SK-N-SH (cell line): ENCODE results near the gene NBEA. TPM values are rescaled to one million over a fixed set of nuclear protein-coding genes. Genes with fewer than 3 reads are reported as not detected.

Experiments
- CTCF ChIA-PET: fragments of 300-600, 350-600 bp; formaldehyde crosslinking; extraction: SDS; loops from one replicate; lab custom pipeline; 2021; lab: Yijun Ruan, JAX
- POLR2A ChIA-PET: fragments of 350-600 bp; sonication (Branson Sonifier 250); formaldehyde crosslinking; extraction: SDS; loops from one replicate; lab custom pipeline; 2020; ENCODE audit warnings: antibody characterized with exemption, inconsistent platforms; lab: Yijun Ruan, JAX
- DNase-seq: peaks from one replicate; pipeline ENCODE4 v3.0.0; 2012
- H2AFZ ChIP-seq: fragments of 200-600 bp; sonication (generic); 2 replicates; pipeline ENCODE4 v1.8.1; 2016; ENCODE audit warnings: antibody characterized with exemption, mild to moderate bottlenecking, low read depth
- H3F3A ChIP-seq: fragments of 200-600 bp; sonication (generic); replicated peaks from 2 replicates; pipeline ENCODE3; 2016; ENCODE audit warnings: antibody characterized with exemption, mild to moderate bottlenecking; ENCODE audit not compliant: insufficient read depth
- H3K27ac ChIP-seq, 2 experiments: fragments of 200-500 bp in 1 of 2; fragments of 200-600 bp in 1 of 2; sonication (Bioruptor generic) in 1 of 2; sonication (generic), shearing (Covaris generic) in 1 of 2; 2 replicates each; pipeline versions ENCODE4 v1.5.1 to v1.6.1; 2014 to 2016; ENCODE audit warnings: low read depth in 2 of 2, inconsistent platforms in 1 of 2, low read length in 1 of 2, mild to moderate bottlenecking in 1 of 2, mixed read lengths in 1 of 2
- H3K27me3 ChIP-seq: fragments of 200-600 bp; sonication (generic), shearing (Covaris generic); 2 replicates; pipeline ENCODE4 v1.6.1; 2016; ENCODE audit warnings: mixed run types; ENCODE audit not compliant: insufficient read depth
- H3K36me3 ChIP-seq, 2 experiments: fragments of 200-500 bp in 1 of 2; fragments of 200-600 bp in 1 of 2; sonication (Bioruptor generic) in 1 of 2; sonication (generic) in 1 of 2; replicated peaks in 1 of 2; 2 replicates each; pipeline versions ENCODE3 to v1.5.1; 2014 to 2016; ENCODE audit warnings: low read length in 1 of 2, mild to moderate bottlenecking in 1 of 2; ENCODE audit not compliant: insufficient read depth in 2 of 2, control insufficient read depth in 1 of 2
- H3K4me1 ChIP-seq, 2 experiments: fragments of 200-500 bp in 1 of 2; fragments of 200-600 bp in 1 of 2; sonication (Bioruptor generic) in 1 of 2; sonication (generic), shearing (Covaris generic) in 1 of 2; 2 replicates each; pipeline versions ENCODE4 v1.5.1 to v1.6.1; 2014 to 2016; ENCODE audit warnings: low read depth in 1 of 2, low read length in 1 of 2, mixed run types in 1 of 2; ENCODE audit not compliant: insufficient read depth in 2 of 2, control insufficient read depth in 1 of 2
- H3K4me2 ChIP-seq: fragments of 200-600 bp; sonication (generic), shearing (Covaris generic); 2 replicates; pipeline ENCODE4 v1.6.1; 2017; ENCODE audit warnings: mixed run types
- H3K4me3 ChIP-seq, 2 experiments: fragments of 200-500 bp in 1 of 2; fragments of 200-600 bp in 1 of 2; sonication (Bioruptor generic) in 1 of 2; sonication (generic), shearing (Covaris generic) in 1 of 2; 2 replicates each; pipeline versions ENCODE4 v1.5.1 to v1.8.1; 2014 to 2016; ENCODE audit warnings: low read depth in 2 of 2, inconsistent platforms in 1 of 2, low read length in 1 of 2, mild to moderate bottlenecking in 1 of 2, mixed read lengths in 1 of 2, moderate library complexity in 1 of 2
- H3K79me2 ChIP-seq: fragments of 200-600 bp; sonication (generic); 2 replicates; pipeline ENCODE4 v1.8.1; 2017; ENCODE audit warnings: mild to moderate bottlenecking; ENCODE audit not compliant: insufficient read depth
- H3K9ac ChIP-seq: fragments of 200-600 bp; sonication (generic); 2 replicates; pipeline ENCODE4 v1.6.1; 2017; ENCODE audit warnings: mixed run types
- H3K9me2 ChIP-seq: fragments of 200-600 bp; sonication (generic); 2 replicates; pipeline ENCODE4 v1.6.1; 2017; ENCODE audit warnings: mixed run types
- H3K9me3 ChIP-seq: fragments of 200-600 bp; sonication (generic); 2 replicates; pipeline ENCODE4 v1.6.1; 2017; ENCODE audit warnings: mixed run types, mild to moderate bottlenecking, moderate library complexity
- H4K20me1 ChIP-seq: fragments of 200-600 bp; sonication (generic); 2 replicates; pipeline ENCODE4 v1.6.1; 2017; ENCODE audit warnings: mild to moderate bottlenecking, mixed run types; ENCODE audit not compliant: insufficient read depth
- ELF1 ChIP-seq: IDR thresholded peaks from 2 replicates; pipeline ENCODE4 v1.4.0; 2012
- FOXJ3 ChIP-seq: sonication (generic); formaldehyde crosslinking; IDR thresholded peaks from 2 replicates; pipeline ENCODE4 v1.5.1; 2020; ENCODE audit warnings: mild to moderate bottlenecking, missing genetic modification reagents
- FOXM1 ChIP-seq: IDR thresholded peaks from 2 replicates; pipeline ENCODE4 v1.4.0; 2012; ENCODE audit warnings: low read depth, mild to moderate bottlenecking
- GATA2 ChIP-seq: sonication (generic); formaldehyde crosslinking; IDR thresholded peaks from 2 replicates; pipeline ENCODE4 v1.5.0; 2020; ENCODE audit warnings: mild to moderate bottlenecking, missing genetic modification reagents
- JUND ChIP-seq: IDR thresholded peaks from 2 replicates; pipeline ENCODE4 v1.4.0; 2012
- MEF2A ChIP-seq: IDR thresholded peaks from 2 replicates; pipeline ENCODE4 v1.4.0; 2012; ENCODE audit warnings: low read depth, borderline replicate concordance
- RAD21 ChIP-seq: IDR thresholded peaks from 2 replicates; pipeline ENCODE4 v1.6.1; 2012; ENCODE audit warnings: mild to moderate bottlenecking, low read length
- SMC3 ChIP-seq: IDR thresholded peaks from 2 replicates; pipeline ENCODE4 v1.6.1; 2012; ENCODE audit warnings: low read depth, low read length, improper control_type of control experiment
- TEAD4 ChIP-seq: IDR thresholded peaks from 2 replicates; pipeline ENCODE4 v1.4.0; 2012; ENCODE audit warnings: mild to moderate bottlenecking, borderline replicate concordance; ENCODE audit not compliant: insufficient read depth
- WGBS: methylation state at CpG from one replicate; pipeline ENCODE4 v1.1.6; 2017; ENCODE audit warnings: low lambda C conversion rate; 5-methylcytosine and 5-hydroxymethylcytosine counted together
- polyA plus RNA-seq, 3 experiments: library from polyadenylated mRNA; depleted of rRNA; stranded (reverse); fragments of >200 nt; gene quantifications; 2 replicates each; pipeline ENCODE4 v1.2.3, GENCODE V29; 2012
- TF ChIP-seq, protein P1 (sequence below): IDR thresholded peaks from 2 replicates; pipeline ENCODE4 v1.6.1; 2012; ENCODE audit warnings: mild to moderate bottlenecking, low read depth, low read length, moderate library complexity
- TF ChIP-seq, protein P2 (sequence below): IDR thresholded peaks from 2 replicates; pipeline ENCODE4; 2012
- TF ChIP-seq, protein P3 (sequence below): fragments of 150-350 bp; IDR thresholded peaks from 2 replicates; pipeline ENCODE4 v1.6.1; 2017; ENCODE audit warnings: antibody characterized with exemption, low read length, low read depth, borderline replicate concordance

The NBEA gene
- polyA plus RNA-seq, 1 of the 3 experiments (the other 2 are of a cell fraction), result 12.3 TPM

DNA sequence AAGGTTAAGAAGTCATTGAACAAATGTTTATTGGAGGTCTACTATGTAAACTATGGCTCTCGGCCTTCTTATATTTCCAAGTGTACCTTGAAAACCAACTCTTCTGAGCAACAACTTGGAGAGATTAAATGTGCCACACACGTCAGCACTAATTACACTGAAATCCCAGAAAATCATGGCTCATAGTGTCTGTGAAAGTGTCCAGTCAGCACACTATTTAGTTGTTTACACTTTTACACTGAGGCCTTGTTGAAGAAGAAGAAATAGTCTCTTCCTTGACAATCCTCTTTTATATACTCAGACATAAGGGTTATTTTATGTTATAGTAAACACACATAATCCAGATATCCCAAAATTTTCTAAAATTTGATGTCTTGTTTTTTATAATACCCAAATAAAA is 30.9 kb upstream of the NBEA start:
- ChIA-PET POLR2A (no interaction called here), CTCF (interaction anchor here (0.8 kb wide), 1 partner anchor 9 kb away, joined by 3 read pairs; no protein-coding TSS in a partner anchor)
- H3K9ac ChIP-seq, result no peak overlapping the region
- no peaks in the 10 kb centered on the region for H4K20me1 ChIP-seq
- H3K27ac ChIP-seq, result no peak overlapping the region
- no peaks in the 10 kb centered on the region for H3K9me3 ChIP-seq
- DNase-seq, result no peak
- H2AFZ ChIP-seq, result no peak overlapping the region
- H3F3A ChIP-seq, result no peaks in the 10 kb centered on the region
- WGBS, result 59% methylated on average over 2 of the region's 2 CpGs
- H3K27me3 ChIP-seq, result no peaks in the 10 kb centered on the region
- no peak overlapping the region for H3K4me2 ChIP-seq
- no peaks in the 10 kb centered on the region for H3K79me2 ChIP-seq
- TF ChIP-seq TEAD4, result no peak
- no peak overlapping the region for H3K4me3 ChIP-seq
- H3K9me2 ChIP-seq, result no peaks in the 10 kb centered on the region
- no peaks in the 10 kb centered on the region for H3K4me1 ChIP-seq
- H3K36me3 ChIP-seq, result no peaks in the 10 kb centered on the region

DNA sequence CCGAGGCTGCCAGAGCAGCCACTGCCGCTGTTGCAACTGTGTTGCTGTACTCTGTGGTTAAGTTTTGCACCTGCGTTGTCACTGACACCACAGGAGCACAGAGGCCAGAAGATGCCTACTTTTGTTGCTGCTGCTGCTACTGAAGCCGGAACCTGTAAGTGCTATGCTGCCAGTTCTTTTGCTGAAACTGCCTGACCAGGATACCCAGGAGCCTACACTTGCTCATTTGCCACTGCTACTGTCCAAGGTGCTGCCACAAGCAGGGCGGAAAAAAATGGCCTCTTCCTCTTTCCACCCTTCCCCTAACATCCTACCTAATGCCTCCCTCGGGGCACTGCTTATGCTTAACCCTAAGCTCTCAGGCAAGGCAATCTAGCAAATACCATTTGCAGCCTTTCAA is 29.0 kb upstream of the NBEA start:
- ChIA-PET CTCF (no interaction called here), POLR2A (no interaction called here)
- Histone ChIP-seq H3K9me3 (no peaks in the 10 kb centered on the region), H3K27ac (no peak overlapping the region), H4K20me1 (no peaks in the 10 kb centered on the region), H3K4me1 (no peaks in the 10 kb centered on the region), H3K9me2 (no peaks in the 10 kb centered on the region), H3K36me3 (no peaks in the 10 kb centered on the region), H3K4me2 (no peak overlapping the region), H3K79me2 (no peaks in the 10 kb centered on the region), H3K9ac (no peak overlapping the region), H3K4me3 (no peak overlapping the region), H2AFZ (no peak overlapping the region), H3K27me3 (no peaks in the 10 kb centered on the region), H3F3A (no peaks in the 10 kb centered on the region)
- DNase-seq, result no peak
- TF ChIP-seq FOXJ3 (CRISPR knock-in tag), result no peak
- TF ChIP-seq, protein P1, sequence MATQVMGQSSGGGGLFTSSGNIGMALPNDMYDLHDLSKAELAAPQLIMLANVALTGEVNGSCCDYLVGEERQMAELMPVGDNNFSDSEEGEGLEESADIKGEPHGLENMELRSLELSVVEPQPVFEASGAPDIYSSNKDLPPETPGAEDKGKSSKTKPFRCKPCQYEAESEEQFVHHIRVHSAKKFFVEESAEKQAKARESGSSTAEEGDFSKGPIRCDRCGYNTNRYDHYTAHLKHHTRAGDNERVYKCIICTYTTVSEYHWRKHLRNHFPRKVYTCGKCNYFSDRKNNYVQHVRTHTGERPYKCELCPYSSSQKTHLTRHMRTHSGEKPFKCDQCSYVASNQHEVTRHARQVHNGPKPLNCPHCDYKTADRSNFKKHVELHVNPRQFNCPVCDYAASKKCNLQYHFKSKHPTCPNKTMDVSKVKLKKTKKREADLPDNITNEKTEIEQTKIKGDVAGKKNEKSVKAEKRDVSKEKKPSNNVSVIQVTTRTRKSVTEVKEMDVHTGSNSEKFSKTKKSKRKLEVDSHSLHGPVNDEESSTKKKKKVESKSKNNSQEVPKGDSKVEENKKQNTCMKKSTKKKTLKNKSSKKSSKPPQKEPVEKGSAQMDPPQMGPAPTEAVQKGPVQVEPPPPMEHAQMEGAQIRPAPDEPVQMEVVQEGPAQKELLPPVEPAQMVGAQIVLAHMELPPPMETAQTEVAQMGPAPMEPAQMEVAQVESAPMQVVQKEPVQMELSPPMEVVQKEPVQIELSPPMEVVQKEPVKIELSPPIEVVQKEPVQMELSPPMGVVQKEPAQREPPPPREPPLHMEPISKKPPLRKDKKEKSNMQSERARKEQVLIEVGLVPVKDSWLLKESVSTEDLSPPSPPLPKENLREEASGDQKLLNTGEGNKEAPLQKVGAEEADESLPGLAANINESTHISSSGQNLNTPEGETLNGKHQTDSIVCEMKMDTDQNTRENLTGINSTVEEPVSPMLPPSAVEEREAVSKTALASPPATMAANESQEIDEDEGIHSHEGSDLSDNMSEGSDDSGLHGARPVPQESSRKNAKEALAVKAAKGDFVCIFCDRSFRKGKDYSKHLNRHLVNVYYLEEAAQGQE, result peak; percentile 95
- WGBS, result 72% methylated on average over 6 of the region's 6 CpGs

DNA sequence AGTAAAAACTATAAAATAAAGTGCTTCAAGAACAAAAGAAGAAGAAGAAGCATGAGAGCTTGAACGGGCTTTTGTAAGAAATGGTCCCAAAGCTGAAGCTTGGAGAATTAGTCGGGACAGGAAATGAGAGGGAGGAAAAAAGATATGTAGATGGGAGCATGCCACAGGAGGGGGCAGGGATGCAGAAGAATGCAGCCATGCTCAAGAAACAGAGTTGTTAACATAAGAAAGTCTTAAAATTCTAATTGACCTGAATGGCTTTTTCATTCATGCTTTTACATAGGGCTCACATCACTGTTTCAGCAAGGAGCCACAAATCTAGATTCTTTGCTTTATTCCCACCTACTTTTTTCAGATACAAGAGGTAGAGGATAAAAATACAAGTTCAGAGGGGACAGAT is 27.7 kb upstream of the NBEA start:
- Histone ChIP-seq H3K27me3 (no peaks in the 10 kb centered on the region), H4K20me1 (no peaks in the 10 kb centered on the region), H2AFZ (no peak overlapping the region), H3F3A (no peaks in the 10 kb centered on the region), H3K4me2 (no peak overlapping the region), H3K79me2 (no peaks in the 10 kb centered on the region), H3K9me3 (no peaks in the 10 kb centered on the region), H3K4me1 (no peaks in the 10 kb centered on the region), H3K36me3 (no peaks in the 10 kb centered on the region), H3K9me2 (no peaks in the 10 kb centered on the region), H3K9ac (no peak overlapping the region), H3K4me3 (no peak overlapping the region), H3K27ac (no peak overlapping the region)
- POLR2A ChIA-PET, result no interaction called here
- 51% methylated on average over 2 of the region's 2 CpGs for WGBS
- CTCF ChIA-PET, result no interaction called here
- no peak for DNase-seq
- TF ChIP-seq RAD21, result no peak
- no peak for TF ChIP-seq FOXM1
- TF ChIP-seq, protein P2, sequence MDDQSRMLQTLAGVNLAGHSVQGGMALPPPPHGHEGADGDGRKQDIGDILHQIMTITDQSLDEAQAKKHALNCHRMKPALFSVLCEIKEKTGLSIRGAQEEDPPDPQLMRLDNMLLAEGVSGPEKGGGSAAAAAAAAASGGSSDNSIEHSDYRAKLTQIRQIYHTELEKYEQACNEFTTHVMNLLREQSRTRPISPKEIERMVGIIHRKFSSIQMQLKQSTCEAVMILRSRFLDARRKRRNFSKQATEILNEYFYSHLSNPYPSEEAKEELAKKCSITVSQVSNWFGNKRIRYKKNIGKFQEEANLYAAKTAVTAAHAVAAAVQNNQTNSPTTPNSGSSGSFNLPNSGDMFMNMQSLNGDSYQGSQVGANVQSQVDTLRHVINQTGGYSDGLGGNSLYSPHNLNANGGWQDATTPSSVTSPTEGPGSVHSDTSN, result no peak
- no peak for TF ChIP-seq ELF1
- no peak for TF ChIP-seq JUND
- TF ChIP-seq, protein P3, sequence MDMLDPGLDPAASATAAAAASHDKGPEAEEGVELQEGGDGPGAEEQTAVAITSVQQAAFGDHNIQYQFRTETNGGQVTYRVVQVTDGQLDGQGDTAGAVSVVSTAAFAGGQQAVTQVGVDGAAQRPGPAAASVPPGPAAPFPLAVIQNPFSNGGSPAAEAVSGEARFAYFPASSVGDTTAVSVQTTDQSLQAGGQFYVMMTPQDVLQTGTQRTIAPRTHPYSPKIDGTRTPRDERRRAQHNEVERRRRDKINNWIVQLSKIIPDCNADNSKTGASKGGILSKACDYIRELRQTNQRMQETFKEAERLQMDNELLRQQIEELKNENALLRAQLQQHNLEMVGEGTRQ, result no peak
- no peak for TF ChIP-seq SMC3
- no peak for TF ChIP-seq GATA2 (CRISPR knock-in tag)
- TF ChIP-seq FOXJ3 (CRISPR knock-in tag), result no peak
- TF ChIP-seq MEF2A, result no peak
